Coronary artery (tissue), 2 donors: Measurements from ENCODE around the gene LSP1.
"Not testable (repeated sequence)": the region's sequence is repeated elsewhere in the genome, so short reads cannot be mapped to it uniquely, and the experiment has no call there.

ENCODE experiments used
- DNase-seq: peaks from one replicate; pipeline ENCODE4 v3.0.0-alpha.2; 2017; ENCODE audit warnings: low spot score
- H3K27ac ChIP-seq, 2 donors: fragments of 200-600 bp; sonication (generic); one replicate each; pipeline ENCODE4 v1.5.1; 2016 to 2019
- H3K4me3 ChIP-seq: fragments of 200-600 bp; sonication (generic); 2 replicates; pipeline ENCODE4 v1.5.1; 2016; ENCODE audit warnings: mild to moderate bottlenecking, moderate library complexity
- CTCF ChIP-seq: fragments of 200-600 bp; sonication (generic); IDR thresholded peaks from one replicate; pipeline ENCODE4 v1.5.1; 2019; ENCODE audit warnings: antibody characterized with exemption

Gene LSP1

GRCh38 chr11:1936781-1937615 is 84.1 kb downstream of the LSP1 start:
- Histone ChIP-seq H3K4me3 (no peak overlapping the region), H3K27ac (no peak overlapping the region)
- no peak for TF ChIP-seq CTCF
- no peak for DNase-seq

- no peak for DNase-seq
- Histone ChIP-seq H3K4me3 (no peak overlapping the region), H3K27ac (no peak overlapping the region)
- no peak for TF ChIP-seq CTCF
These were observed 84.9 kb downstream of the LSP1 start for GRCh38 chr11:1937616-1938342.

GRCh38 chr11:1938343-1939005 is 85.6 kb downstream of the LSP1 start:
- TF ChIP-seq CTCF: no peak
- H3K4me3 ChIP-seq: no peak overlapping the region
- H3K27ac ChIP-seq: peak overlapping the region in 1 of 2 donors; percentile 13
- no peak for DNase-seq

- TF ChIP-seq CTCF: no peak
- H3K4me3 ChIP-seq: no peak overlapping the region
- DNase-seq: no peak
- H3K27ac ChIP-seq: peak overlapping the region in 1 of 2 donors; percentile 13
These were observed 86.2 kb downstream of the LSP1 start for GRCh38 chr11:1939006-1939625.

GRCh38 chr11:1939788-1940187 is 86.9 kb downstream of the LSP1 start:
- DNase-seq, H3K27ac ChIP-seq: not testable (repeated sequence)

More at GRCh38 chr11:1939788-1940187, 86.9 kb downstream of the LSP1 start:
- H3K4me3 ChIP-seq: not testable (repeated sequence)
